Activated naive CD4-positive, alpha-beta T cell (primary cell): ENCODE data around the gene PDE5A.

ENCODE experiments used
- DNase-seq, 4 experiments: peaks; one replicate each; lab custom pipeline; 2025; lab: John Stamatoyannopoulos, UW

PDE5A gene

DNA sequence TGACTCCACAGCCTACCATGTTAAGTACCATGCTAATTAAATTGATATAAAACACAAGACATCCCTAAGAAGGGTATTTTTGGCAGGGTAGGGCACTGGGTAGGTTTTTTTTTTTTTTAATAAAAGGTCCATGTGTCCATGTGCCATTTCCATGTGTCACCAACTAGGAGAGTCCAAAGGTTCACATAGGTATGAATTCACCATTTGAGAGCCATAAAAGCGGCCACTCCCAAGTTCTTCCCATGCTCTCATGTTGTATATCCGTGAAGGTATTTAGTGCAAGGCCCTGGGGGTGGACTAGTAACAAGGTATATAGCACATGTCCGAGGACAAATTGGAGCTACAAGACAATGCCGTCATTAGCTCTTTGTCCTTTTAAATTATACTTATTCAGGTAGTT is 107.3 kb downstream of the PDE5A start:
- DNase-seq: no peak

DNA sequence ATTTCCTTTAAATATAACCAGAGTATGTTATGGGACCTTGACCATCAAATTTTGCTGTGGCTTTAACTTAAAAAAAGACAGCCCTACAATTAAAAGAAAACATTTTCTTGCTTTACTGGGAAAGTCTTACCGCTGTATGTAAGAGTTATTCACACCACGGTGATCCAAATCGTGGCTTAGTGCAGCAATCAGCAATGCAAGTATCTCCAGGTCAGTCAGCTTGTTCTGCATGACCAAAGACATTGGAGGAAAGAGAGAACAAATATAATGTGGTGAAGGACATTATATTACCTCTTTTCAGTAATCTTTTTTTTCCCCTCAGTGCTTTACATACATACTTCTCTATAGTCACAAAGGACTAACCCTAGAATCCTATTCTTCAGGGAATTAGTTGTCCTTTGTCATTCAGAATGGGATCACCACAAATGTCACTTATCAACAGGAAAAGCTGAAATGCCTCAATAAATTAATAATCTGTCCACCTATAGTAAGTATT is 109.6 kb downstream of the PDE5A start:
- no peak for DNase-seq

DNA sequence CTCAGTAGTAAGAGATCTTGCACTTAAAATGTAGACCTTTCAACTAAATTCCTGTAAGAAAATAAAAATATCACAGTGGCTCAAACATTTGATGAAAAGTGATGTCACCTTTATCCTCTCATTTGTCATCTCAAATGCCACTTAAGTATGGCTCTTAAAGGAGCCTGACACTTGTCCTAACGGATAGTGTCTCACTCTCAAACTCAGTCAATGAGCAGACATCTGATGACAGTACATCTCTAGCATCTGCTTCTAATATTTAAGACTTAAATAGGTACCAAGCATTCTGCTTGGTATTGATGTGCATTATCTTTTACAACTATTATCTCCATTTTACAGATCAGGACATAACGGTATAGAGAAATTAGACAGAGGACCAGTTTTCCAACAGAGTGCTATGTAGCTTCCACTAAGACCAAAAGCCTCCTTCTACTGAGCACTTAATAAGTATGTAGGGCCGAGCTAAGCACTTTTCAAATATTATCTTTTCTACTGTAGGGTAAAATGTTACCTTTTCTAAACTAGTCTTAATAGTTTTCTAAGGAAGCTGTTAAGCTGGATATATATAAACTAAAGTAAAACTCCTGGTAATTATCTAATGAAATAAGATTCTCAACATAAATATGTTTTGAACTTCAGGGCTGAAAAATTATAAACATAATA is 110.2 kb downstream of the PDE5A start:
- no peak for DNase-seq

DNA sequence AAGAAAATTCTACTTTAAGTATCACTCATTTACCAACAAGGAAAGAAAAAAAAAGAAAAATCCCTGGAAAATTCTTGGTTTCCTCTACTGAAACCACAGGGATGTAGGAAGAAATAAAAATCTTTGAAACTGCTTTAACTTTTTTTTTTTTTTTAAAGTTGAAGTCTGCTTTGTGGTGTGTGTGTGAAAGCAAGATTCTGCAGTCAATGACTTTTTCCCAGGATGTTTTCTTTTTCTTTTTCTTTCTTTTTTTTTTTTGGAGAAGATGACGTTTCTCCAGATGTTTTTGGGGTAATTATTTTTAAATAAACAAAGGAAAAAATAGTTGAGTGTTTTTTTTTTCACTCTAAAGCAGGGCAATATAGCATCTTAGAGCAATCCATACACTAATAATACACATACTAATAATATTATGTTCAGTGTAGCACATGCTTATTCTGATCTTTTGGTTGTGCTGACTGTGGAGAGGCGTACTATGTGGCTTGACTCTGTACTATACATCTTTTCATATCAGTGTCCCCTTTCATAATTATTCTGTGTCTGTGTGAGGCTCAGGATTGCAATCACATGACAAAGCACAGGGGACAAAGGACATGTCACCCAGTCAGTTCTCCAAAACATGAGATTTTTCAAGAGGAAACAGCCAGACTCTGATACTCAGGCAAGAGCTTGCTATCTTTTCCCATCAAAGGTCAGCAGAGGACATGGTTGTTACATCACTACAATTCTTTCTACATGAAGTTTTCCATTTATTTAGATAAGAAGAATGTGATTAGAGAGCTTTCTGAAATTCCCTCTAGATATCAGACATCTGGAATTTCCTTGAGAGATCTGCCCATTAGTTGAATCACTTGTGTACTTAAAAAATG is 111.0 kb downstream of the PDE5A start:
- no peak for DNase-seq

DNA sequence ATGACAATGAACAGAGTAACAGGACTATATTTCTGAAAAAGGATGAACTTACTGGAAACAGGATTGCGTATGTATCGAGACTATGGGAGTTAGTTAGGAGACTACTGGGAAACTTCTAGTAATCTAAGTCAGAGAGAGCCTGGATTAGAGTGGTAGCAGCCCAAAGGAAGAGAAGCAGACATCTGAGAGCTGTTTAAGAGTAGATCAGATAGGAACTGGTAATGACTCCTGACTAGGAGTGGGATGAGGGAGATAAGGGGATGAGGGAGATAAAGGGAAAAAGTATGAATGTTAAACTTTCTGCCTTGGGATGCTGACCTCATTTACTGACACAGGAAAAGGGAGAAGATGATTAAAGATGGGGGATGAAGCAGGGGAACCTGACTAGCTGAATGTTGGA is 116.2 kb downstream of the PDE5A start:
- DNase-seq: no peak

DNA sequence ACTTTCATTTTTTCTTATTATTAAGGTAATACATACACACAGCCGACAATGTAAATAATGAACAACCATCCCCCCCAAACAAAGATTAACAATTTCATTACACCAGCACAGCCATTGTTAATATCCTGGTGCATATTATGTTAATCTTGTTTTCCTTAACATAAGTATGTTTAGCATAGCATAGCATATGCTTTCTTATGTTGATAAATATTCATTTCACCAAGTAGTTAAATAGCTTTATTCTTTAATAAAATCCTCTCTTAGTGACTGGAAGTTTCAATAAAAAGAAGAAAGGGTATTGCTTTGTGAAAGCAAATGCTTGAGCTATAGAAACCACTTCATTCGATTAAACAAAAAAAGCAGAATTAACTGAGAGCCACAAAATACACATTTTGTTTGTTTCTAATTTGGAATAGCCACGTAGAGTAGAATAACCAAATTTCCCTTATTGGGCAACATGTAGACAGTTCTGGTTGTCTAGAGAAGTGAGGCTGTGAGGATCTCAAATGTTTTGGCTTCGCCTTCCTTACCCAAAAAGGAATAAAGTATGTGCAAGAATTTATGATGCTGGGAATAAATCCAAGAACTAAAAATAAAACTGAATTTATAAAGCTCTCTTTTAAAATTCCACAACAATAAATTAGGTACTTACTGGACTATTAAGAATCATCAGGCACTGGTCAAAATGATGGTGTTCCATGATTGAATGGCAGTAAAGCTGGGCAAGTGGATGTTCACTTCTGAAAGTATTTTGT is 118.0 kb downstream of the PDE5A start:
- no peak for DNase-seq

DNA sequence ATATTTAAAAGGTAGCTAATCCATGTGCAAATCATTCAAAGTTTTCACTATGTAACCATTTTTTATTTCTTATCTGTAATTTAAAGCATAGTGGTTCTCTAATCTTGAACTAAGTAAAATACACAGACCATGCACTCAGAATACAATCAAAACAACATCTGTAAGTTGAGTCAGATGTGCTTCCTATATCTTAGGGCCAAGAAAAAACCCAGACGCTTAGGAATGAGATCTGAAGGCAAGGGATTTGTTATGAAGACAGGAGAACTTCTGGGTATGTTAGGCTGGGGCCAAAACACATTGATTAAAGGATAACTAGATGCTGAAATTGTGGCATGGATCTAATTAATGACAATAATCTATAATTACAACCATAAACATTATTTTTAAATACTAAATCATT is 120.3 kb downstream of the PDE5A start:
- no peak for DNase-seq

DNA sequence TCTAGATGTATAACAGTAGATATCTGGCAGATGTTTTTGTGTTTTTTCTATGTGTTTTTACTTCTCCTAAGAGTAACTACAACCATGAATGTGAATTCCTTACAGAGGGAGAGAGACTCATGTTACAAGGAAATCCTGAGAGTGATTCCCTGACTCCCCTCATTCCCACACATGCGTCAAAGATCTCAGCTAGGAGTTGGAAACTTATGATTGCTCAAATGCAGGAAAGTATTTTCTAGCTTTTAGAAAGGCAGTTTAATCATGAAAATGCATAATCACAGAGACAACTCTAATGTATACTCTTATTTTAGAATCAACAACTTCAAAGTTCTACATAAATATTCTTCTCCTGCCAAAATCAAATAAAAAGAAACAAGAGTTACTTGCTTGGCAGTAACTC is 121.8 kb downstream of the PDE5A start:
- no peak for DNase-seq

DNA sequence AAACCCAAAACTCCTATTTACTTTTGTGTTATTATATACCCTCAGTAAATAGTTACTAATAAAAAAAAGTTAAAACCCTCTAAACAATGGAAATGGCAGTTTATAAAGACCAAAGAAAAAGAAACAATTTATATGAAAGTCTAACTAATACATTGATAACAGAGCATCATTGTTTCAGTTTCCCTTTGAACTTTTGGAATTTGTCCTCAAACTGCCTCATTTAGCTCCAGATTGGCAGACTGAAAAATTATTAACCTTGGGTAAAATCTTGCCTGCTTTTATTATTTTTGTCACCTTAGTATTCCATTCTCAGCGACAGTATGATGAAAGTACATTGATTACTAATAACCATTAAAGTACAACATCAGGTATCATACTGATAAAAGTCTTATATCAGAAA is 124.0 kb downstream of the PDE5A start:
- no peak for DNase-seq

DNA sequence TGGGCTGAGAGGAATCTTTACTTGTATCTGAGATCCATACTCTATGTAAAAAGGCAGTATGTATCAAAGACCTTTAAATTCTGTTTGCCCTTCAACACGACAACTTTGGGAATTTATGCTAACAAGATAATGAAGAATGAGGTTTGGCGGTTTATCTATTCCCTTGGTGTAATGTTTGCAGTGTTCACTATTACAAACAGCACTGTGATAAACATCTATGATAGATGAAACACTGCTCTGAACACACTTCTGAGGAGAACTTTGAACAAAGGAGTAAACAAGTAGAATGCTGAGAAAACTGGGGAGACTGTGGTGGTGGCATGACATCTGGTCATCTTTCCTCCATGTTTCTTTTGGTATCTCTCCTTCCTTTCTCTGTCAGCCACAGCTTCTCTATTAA is 126.9 kb downstream of the PDE5A start:
- no peak for DNase-seq

DNA sequence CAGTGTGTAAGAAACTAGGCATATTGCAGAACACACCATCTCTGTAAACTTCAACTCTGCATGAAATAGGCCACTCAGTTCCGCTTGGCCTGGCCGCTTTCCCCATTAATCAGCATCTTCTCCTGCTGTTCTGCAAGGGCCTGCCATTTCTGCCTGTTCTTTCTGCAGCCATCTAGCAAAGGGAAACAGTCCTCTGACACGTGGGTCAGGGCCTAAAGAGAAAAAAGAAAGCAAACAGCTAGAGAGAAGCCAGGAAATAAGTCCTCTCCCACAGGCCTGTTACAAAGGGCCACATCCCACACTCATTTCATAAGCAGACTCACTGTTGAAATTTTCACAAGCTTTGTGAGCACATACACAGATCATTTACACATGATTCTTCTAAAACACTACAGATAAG is 130.1 kb downstream of the PDE5A start:
- no peak for DNase-seq

DNA sequence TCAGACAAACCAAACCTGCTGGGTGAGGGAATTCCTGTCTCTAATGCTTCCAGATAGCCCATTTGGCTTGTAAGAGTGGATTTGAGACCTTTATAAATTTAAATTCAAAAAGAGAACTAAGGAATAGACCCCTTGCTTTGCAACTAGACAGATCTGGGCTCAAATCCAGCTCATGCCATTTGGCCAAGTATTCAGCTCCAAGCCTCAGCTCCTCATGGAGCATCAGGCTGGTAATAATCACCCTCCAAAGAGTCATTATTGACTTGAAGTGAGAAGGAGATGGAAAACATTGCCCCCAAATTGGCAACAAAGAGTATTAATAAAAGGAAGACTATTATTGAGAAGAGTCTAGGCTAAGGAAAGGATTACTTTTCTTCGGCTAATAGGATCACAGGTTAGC is 134.7 kb downstream of the PDE5A start:
- no peak for DNase-seq

DNA sequence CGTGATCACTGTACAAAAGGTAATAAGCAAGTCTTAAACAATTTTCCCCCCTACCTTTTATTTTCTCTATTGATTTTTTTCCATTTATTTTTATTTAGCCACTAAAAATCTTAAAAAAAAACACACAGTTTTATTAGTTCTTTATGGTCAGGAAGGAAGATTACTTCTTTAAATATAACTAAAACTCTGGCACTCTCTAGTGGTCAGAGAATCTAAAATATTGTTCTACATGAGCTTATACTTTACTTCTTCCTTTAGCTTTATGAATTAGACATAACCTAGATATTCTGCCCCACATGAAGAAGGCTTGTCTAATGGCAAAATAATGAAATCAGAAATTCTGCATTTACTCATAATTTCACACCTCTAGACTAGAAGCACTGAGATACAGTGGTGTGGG is 135.2 kb downstream of the PDE5A start:
- DNase-seq: no peak

DNA sequence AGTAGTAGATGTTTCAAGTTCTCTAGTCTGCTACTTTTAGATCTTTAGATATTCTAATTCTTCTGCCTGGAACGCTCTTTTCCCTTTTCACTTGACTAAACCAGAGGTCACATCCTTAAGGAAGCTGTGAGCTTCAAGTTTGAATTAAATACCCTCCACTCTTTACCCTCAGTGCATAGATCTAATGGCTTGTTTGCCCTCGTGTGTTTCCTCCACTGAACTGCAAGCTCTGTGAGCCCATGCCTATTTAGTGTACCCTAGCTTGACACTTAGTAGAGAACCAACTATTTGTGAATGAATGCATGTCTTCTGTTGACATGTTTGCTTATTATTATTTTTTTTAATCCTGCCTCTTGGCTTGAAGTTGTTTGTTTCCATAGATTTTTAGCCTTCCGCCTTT is 138.3 kb downstream of the PDE5A start:
- DNase-seq: no peak

DNA sequence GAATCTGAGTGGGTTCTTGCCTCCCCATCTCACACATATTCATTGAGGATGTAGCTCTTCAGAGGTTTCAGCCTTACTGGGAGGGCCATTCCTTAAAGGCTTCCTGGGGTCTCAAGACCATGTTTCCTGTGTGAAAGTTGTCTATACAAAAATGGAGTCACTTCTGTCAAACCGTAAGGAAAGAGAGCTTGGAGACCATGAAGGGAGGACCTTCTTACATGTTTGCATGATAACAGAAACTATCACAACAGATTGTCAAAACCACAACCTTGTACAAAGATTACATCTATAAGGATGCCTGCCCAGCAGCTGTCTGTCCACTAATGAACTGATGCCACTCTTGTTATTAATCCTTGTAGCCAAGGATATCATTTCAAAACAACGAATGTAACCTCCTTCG is 139.3 kb downstream of the PDE5A start:
- DNase-seq: no peak

DNA sequence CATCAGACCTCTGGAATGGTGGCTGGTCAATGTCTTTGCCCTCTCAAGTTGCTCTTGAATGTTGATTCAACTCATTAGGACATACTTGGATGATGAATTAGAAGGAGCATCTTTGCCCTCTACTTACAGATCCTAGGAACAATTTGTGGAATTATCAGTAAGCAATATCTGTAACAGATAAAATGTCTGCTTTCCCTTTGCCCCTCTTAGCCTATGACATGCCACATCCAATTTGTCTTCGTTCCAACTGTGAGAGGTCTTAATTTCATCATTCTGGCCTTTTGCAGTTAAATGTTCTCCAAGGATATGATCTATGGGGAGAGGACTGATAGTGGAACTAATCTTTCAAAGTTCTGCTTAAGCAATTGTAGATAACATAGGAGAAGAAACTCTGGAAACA is 148.3 kb downstream of the PDE5A start:
- DNase-seq: no peak

DNA sequence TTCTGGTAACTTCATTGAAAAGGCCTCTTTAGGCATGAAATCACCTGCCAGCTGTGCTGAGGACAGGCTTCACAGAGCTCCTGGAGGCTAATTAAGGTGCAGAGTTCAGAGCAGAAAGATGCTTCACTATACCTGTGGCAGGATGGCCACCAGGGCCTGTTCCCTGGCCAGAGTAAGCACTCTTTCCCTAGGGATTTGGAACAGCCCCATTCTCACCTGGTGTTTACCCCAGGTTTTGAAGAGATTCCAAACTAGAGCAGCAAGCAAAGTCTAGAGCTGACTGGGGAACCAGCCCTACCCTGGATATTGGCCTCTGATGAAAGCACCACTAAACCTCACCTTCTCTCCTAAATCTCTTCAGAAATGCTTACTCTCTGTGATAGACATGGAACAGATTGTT is 148.8 kb downstream of the PDE5A start:
- no peak for DNase-seq

DNA sequence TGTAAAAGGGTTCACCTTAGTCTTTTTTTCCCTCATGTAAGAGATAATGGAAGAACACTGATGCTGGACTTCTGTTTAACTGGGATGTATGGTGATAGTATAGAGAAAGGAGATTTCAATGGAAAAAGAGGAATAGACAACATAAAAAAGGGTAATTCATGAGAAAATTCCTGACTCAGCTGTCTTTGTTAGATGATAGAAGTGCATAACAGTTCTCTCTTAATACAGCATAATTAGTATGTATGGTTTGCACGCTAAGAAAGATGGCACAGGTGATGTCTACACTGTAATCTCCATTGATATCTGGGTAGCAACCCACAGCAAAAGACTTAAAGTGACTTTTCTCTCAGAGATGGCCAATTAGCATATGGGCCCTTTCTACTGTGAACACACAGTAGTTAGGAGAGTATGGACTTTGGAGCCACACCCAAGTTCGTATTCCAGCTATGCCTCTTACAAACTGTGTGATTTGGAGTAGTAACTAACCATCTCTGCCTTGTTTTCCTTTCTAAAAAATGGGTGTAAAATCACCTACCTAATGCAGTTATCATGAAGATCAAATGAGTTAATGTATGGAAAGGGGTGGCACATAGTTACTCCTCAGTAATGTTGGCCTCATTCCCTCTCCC is 149.3 kb downstream of the PDE5A start:
- DNase-seq: no peak

DNA sequence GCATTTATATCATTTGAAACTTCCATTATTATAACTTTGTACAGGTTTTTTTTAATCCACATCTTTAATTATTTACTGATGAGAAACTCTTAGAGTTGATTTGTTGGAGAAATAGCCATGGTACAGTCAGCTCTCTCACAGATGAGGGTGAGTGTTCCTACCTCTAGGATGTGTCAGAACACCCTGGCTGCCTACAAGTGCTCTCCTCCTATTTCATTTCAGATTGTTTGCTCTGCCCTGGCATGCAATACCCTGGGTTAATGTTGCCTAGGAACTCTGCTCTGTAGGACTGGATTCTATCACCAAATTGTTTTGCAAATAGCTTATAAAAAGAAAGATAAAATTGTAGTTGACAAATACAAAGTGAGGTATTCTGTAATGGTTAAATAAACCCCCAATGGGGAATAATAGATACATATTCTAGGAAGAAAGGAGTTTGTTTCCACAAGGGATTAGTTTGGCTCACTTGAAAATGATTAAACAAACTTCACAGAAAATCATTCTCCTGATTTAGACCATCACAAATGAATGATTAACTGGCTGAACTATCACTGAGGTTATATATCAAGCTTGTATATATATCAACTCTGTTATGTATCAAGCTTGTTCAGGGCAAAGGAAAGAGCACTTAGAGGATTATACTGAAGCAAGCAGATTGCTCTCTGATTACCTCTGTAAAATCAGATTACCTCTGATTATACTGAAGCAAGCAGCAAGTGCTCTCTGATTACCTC is 150.0 kb downstream of the PDE5A start:
- DNase-seq: no peak

DNA sequence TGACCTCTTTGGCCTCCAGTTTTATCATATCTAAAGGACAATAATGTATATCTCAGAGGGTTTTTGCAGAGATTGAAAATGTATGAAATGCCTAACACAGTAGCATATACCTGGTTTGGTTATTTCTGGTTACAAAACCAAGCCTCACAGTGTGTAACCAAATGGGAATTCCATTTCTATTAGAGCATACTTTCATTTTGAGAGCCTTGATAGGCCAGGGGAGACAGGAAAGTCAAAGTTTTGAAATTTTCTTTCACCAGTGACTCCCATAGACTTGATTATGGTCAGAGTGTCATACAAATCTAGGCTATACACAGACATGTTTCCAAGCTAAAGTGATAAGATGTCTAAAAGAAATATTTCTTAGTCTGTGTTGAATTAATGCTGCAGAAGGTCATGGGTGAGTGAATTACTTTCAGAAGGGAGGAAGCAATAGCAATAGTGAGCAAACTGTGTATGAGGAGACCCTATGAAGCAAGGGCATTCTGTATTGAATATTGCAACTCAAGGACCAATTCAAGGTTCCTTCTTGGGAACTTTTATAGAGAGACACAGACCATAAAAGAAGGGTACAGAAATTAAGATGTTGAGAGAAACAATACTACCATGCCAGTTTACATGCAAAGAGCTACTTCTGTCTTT is 151.1 kb downstream of the PDE5A start:
- DNase-seq: no peak

DNA sequence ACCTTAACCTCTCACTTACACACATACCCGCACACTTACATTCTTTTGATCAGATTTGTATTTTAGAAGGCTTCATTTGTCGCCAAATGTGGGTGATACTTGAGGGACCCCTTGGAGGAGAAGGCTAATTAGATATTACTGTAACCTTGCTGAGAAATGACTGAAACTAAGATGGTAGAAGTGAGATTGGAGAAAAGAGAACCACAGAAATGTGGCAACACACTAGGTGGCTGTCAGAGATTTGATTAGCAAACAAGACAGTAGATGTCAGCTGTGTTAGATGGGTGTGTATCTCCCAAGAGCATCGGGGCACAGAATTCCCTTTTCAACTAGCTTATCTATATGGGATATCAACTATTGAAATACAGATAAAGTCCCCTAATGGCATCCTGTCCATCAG is 157.3 kb downstream of the PDE5A start:
- no peak for DNase-seq
